ENCODE measurements around the gene NR1H2.
A peak's percentile ranks its signal among the peaks of the same experiment; 100 is the strongest.

NR1H2 gene

GRCh38 chr19:50406156-50406820 lies 30.0 kb downstream of the NR1H2 start:
- DNase-seq: no peak

- no peak for DNase-seq
Measured at GRCh38 chr19:50406829-50407228, 30.6 kb downstream of the NR1H2 start.

DNA sequence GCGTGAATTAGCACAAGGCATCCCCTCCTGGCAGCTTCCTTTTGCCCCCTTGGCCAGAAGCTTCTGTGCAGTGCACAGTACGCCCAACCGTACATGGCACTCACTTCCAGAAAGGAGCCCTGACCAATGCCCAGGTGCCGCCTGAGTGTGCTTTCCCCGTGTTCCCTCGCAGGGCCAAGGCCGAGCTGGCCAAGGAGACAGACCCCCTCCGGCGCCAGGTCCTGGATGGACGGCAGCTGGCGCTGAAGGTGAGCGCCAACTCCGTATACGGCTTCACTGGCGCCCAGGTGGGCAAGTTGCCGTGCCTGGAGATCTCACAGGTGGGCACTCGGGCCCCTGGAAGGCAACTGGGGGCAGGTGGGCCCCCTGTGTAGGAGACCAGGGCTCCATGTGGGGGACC lies 33.1 kb downstream of the NR1H2 start:
- no peak for DNase-seq

DNA sequence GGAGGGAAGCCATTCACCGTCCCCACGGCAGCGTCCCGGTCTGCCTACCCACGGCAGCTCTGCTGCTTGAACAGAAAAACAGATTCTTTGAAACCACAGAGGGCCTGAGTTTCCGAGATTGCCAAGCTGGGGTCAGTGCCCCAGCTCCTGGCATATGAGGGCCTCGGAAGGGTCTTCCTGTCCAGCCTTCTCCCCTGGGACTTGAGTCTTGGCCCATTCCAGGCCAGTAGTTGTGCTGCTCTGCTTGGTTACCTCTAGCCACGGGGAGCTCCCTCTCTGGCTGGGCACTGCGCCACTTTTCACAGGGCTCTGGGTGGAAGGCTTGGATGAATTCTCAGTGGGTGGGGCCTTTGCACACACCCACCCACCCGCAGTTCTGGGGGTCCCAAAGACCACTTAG lies 33.9 kb downstream of the NR1H2 start:
- DNase-seq: no peak

GRCh38 chr19:50412419-50412818 lies 36.2 kb downstream of the NR1H2 start:
- no peak for DNase-seq

GRCh38 chr19:50413096-50413495 lies 36.8 kb downstream of the NR1H2 start:
- DNase-seq: no peak

DNA sequence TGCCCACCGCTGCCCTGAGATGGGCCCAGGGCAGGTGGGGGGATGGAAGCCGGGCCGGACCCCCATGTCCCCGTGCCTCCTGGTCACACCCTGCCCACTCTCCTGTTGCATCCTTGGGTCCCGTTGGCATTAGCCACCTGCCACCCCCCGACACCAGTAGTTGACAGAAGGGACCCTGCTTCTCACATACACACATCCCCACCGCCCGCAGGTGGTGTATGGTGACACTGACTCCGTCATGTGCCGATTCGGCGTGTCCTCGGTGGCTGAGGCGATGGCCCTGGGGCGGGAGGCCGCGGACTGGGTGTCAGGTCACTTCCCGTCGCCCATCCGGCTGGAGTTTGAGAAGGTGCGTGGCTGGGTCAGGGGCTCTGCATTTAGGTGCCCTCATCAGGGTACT lies 37.3 kb downstream of the NR1H2 start:
- no peak for DNase-seq

GRCh38 chr19:50414864-50415660 lies 38.8 kb downstream of the NR1H2 start:
- DNase-seq: peak; percentile 73

DNA sequence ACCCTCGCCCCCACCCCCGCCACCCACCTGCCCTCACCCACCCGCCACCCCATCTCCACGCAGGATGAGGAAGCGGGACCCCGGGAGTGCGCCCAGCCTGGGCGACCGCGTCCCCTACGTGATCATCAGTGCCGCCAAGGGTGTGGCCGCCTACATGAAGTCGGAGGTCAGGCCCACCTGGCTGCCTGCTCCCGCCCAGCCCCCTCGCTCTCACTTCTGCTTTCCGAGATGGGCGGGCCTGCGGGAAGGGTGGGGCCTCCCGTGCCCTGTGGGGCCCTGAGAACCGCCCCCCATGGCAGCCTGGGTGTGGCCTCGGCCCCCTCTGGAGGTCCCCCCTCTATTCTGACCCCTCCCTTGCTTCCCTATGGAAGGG lies 39.4 kb downstream of the NR1H2 start:
- no peak for DNase-seq

DNA sequence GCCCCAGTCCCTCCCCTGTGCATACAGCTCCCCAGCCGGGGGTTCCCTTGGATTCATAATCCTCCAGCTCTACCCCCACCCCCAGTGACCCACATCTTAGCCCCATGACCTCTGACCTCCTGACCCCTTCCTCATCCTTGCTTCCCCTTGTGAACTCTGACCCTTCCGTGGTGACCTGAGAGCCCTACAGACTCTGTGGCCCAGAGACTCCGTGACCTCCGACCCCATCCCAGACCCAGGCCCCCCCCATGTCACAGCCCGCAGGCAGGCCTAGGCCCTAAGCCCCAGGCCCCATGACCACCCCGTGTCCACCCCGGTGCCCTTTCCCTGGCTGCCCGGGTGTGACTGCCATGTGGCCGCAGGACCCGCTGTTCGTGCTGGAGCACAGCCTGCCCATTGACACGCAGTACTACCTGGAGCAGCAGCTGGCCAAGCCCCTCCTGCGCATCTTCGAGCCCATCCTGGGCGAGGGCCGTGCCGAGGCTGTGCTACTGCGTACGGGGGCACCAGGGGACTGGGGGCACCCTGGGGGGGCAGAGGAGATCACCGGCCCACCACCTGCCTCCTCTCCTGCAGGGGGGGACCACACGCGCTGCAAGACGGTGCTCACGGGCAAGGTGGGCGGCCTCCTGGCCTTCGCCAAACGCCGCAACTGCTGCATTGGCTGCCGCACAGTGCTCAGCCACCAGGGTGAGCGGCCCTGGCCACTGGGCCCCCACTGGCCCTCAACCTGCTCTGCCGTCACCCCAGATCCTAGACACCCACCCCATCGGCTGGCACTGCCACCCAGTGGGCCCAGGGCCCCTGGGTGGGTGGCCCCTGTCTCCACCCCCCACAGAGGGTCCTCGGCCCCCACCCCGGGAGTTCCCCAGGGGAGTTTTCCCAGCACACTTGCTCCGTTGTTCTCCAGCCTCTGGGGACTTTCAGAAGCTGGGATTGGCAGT lies 40.0 kb downstream of the NR1H2 start:
- DNase-seq: no peak

- DNase-seq: no peak
Measured at GRCh38 chr19:50417111-50418081, 41.1 kb downstream of the NR1H2 start.

DNA sequence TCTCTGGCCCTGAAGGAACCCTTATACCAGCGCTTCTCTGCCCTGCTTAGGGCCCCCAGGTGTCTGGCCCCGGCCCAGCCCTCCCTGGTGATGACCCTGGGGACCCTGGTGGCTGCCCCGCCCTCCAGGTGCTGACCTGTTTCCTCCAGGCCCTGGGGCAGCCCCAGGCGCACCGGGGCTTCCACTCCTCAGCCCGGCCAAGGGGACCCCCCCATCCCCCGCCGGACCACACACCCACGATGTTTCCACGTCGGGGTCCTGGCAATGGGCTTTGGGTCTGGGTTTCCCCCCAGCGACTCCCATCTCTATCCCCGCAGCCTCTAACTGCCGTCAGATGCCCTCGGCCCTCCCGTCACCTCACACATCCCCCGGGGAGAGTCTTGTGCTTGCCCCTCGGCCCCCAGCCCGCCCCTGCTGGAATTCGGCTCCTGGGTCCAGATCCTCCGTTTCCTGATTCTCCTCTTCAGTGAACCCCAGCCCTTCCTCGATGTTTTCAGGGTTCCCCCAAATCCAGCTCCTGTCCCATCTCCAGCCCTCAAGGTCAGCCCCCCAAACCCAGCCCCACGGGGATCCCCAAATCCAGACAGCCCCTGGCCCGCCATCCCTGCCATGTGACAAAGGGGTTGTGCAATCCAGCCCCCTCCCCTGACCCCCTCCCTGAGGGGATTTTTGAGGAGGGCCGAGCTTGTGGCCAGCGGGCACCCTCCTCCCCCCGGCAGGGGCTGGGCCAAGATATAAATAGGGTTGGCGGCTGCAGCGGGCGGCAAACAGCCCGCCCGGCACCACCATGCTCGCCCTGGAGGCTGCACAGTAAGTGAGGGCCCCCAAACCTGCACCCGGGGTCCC lies 42.1 kb downstream of the NR1H2 start, which contains the start of gene SPIB:
SPIB (plus strand) TSS at position 763 of the 846 bp plus-strand sequence; CDS start at position 788, 25 bp downstream.
- no peak for DNase-seq

- DNase-seq: no peak
Measured at GRCh38 chr19:50419022-50419579, 42.8 kb downstream of the NR1H2 start.

DNA sequence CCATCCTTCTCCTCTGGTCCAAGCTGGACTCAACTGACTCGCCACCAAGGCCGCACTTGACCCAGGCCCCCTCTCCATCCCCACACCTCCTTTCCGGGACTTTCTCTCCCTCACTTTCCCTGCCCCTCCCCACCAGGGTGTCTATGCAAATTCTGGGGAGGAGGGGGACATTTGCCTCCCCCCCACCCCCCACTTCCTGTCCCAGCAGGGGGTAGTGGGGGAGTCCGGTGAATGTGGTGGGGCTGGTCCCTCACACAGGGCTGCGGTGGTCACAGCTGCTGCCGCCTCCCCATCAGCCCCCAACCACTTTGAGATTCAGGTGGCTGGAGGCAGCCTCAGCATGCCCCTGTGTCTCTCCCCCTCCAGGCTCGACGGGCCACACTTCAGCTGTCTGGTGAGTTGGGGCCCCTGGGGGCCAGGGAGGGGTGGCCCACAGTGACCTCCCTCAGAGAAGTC lies 43.4 kb downstream of the NR1H2 start:
- no peak for DNase-seq

GRCh38 chr19:50420127-50420526 lies 43.9 kb downstream of the NR1H2 start:
- DNase-seq: no peak

- no peak for DNase-seq
Measured at GRCh38 chr19:50420808-50421207, 44.6 kb downstream of the NR1H2 start.

DNA sequence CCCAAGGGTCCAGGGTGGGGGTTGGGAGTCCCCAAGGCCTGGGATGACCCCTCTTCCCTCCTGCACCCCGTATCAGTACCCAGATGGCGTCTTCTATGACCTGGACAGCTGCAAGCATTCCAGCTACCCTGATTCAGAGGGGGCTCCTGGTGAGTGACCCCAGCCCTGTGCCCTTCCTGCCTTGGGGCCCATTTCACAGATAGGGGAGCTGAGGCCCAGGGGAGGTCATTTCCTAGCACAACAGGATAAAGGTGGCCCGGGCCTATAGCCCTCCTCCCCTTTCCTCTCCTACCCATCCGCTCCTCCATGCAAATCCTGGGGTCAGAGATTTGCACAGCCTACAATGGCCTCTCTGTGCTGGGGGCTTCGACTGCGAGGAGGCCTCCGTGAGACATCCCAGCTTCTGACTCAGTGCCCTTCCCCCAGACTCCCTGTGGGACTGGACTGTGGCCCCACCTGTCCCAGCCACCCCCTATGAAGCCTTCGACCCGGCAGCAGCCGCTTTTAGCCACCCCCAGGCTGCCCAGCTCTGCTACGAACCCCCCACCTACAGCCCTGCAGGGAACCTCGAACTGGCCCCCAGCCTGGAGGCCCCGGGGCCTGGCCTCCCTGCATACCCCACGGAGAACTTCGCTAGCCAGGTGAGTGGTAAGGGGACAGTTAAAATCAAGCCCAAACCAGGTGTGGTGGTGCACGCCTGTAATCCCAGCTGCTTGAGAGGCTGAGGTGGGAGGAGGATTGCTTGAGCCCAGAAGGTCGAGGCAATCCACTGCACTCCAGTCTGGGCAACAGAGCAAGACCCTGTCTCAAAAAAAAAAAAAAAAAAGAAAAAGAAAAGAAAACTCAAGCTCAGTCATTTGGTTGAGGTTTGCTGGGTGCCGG lies 46.4 kb downstream of the NR1H2 start:
- no peak for DNase-seq

DNA sequence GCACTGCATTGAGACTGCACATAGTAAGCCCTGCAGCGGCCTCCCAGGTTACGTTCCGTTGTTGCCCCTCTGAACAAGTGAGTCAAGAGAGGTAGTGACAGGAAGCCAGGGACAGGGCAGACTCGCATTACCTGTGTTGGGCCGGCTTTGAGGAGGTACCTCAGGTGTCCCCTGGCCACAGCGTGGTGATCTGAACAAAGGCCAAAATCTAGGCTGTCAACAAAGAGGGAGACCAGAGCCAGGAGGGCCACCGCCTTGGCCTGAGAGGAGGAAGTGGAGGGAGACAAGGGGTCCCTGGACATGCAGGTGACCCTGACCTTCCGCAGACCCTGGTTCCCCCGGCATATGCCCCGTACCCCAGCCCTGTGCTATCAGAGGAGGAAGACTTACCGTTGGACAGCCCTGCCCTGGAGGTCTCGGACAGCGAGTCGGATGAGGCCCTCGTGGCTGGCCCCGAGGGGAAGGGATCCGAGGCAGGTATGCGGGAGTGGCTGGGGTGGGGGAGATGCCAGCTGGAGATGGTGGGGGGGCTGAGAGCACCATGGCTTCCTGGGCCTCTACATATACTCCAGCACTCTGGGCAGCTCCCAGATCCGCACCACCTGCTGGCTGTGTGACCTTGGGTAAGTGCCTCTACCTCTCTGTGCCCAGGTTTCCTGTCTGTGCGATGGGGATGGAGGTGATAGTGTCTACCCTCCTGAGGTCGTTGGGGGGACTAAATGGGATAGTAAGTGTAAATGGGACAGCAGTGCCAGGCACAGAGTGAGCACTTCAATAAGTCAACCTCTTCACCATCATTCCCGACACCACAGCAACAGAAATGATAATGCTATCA lies 47.2 kb downstream of the NR1H2 start:
- DNase-seq: no peak

- DNase-seq: no peak
Measured at GRCh38 chr19:50425581-50425980, 49.3 kb downstream of the NR1H2 start.
